HG03571 (cell line): ENCODE data around the gene C1orf141.
A peak's percentile ranks its signal among the peaks of the same experiment; 100 is the strongest.
"Not testable (repeated sequence)": the region's sequence is repeated elsewhere in the genome, so short reads cannot be mapped to it uniquely, and the experiment has no call there.

ENCODE experiments used
- ATAC-seq: cut with Tn5 transposase; IDR thresholded peaks from one replicate; pipeline ENCODE4 v1.9.1; 2021; ENCODE audit not compliant: unreplicated experiment

Gene C1orf141

GRCh38 chr1:67134695-67135094 is at the start of gene C1orf141:
Gene C1orf141 (minus strand): TSS chr1:67134970. CDS start chr1:67127240, 7,730 bp downstream.
- no peak for ATAC-seq

GRCh38 chr1:67175530-67176087 is 40.8 kb upstream of the C1orf141 start:
- ATAC-seq: no peak

GRCh38 chr1:67174716-67175284 is 40.0 kb upstream of the C1orf141 start:
- ATAC-seq: no peak

- no peak for ATAC-seq
Observed at GRCh38 chr1:67173988-67174387, 39.2 kb upstream of the C1orf141 start.

- no peak for ATAC-seq
Observed at GRCh38 chr1:67171978-67172377, 37.2 kb upstream of the C1orf141 start.

GRCh38 chr1:67171574-67171955 is 36.8 kb upstream of the C1orf141 start:
- no peak for ATAC-seq

- ATAC-seq: no peak
Observed at GRCh38 chr1:67170751-67171573, 36.2 kb upstream of the C1orf141 start.

GRCh38 chr1:67169932-67170331 is 35.2 kb upstream of the C1orf141 start:
- no peak for ATAC-seq

- no peak for ATAC-seq
Observed at GRCh38 chr1:67169496-67169895, 34.7 kb upstream of the C1orf141 start.

- peak; percentile 80 for ATAC-seq
Observed at GRCh38 chr1:67166196-67166595, 31.4 kb upstream of the C1orf141 start, which contains the start of gene IL23R. Gene IL23R (plus strand): TSS chr1:67166454. CDS start chr1:67168121, 1,667 bp downstream.

GRCh38 chr1:67165468-67166041 is 30.8 kb upstream of the C1orf141 start:
- ATAC-seq: no peak

- ATAC-seq: no peak
Observed at GRCh38 chr1:67162954-67163353, 28.2 kb upstream of the C1orf141 start.

GRCh38 chr1:67159233-67159632 is 24.5 kb upstream of the C1orf141 start:
- ATAC-seq: no peak

- no peak for ATAC-seq
Observed at GRCh38 chr1:67158401-67158800, 23.6 kb upstream of the C1orf141 start.

- ATAC-seq: no peak
Observed at GRCh38 chr1:67150931-67151330, 16.2 kb upstream of the C1orf141 start.

- peak; percentile 91 for ATAC-seq
Observed at GRCh38 chr1:67149179-67149770, 14.5 kb upstream of the C1orf141 start.

- no peak for ATAC-seq
Observed at GRCh38 chr1:67148516-67149178, 13.9 kb upstream of the C1orf141 start.

GRCh38 chr1:67147973-67148372 is 13.2 kb upstream of the C1orf141 start:
- not testable (repeated sequence) for ATAC-seq

- ATAC-seq: no peak
Observed at GRCh38 chr1:67146539-67146938, 11.8 kb upstream of the C1orf141 start.

GRCh38 chr1:67146101-67146500 is 11.3 kb upstream of the C1orf141 start:
- ATAC-seq: no peak

- ATAC-seq: no peak
Observed at GRCh38 chr1:67144696-67145095, 9.9 kb upstream of the C1orf141 start.
